GM12892 (cell line): Measurements from ENCODE around the gene GABRA1.

Source experiments
- POLR2A ChIP-seq: IDR thresholded peaks from 2 replicates; pipeline ENCODE4 v1.6.1; 2011; ENCODE audit warnings: low read depth, low read length, control low read depth
- POLR2AphosphoS5 ChIP-seq: IDR thresholded peaks from 2 replicates; pipeline ENCODE4 v1.6.1; 2011; ENCODE audit warnings: low read depth, low read length, control low read depth
- TAF1 ChIP-seq: IDR thresholded peaks from 2 replicates; pipeline ENCODE4 v1.6.1; 2011; ENCODE audit warnings: low read depth, mild to moderate bottlenecking, control low read depth, low read length, borderline replicate concordance

DNA sequence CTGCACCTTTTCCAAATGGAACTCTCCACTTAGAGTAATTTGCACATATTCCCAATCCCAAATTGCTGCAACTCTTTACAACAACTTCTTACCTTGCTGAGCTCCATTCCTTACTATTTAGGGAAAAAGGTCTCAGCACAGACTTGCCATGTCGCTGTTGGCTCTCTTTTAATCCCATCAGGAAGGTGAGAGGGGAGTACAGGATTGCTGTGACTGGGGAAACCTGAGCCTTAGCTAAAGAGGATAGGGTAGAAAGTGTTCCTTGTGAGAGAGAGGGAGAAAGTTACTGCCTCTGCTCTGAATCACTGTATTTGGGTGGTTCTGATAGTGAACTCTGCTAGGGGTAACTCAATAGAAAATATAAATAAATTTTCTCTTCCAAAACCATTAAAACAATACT is 43.7 kb upstream of the GABRA1 start:
- no peak for TF ChIP-seq TAF1
- TF ChIP-seq POLR2AphosphoS5, result no peak
- TF ChIP-seq POLR2A, result no peak
